Hepatocyte (in vitro differentiated cells): Measurements from ENCODE around the gene ARID1A. TPM values are rescaled to one million over a fixed set of nuclear protein-coding genes. Genes with fewer than 3 reads are reported as not detected.
A peak's percentile ranks its signal among the peaks of the same experiment; 100 is the strongest.

Experiments
- DNase-seq: peaks from one replicate; pipeline ENCODE4 v3.0.0-alpha.2; 2016; ENCODE audit warnings: low spot score
- H2AFZ ChIP-seq: fragments of 200-600 bp; sonication (generic); 2 replicates; pipeline ENCODE4 v1.6.0; 2016; ENCODE audit warnings: antibody characterized with exemption, mild to moderate bottlenecking
- H3K27ac ChIP-seq: fragments of 200-600 bp; sonication (generic); 2 replicates; pipeline ENCODE4 v1.5.1; 2016; ENCODE audit warnings: mild to moderate bottlenecking
- H3K27me3 ChIP-seq: fragments of 200-600 bp; sonication (generic); 2 replicates; pipeline ENCODE4 v1.6.1; 2016
- H3K36me3 ChIP-seq: fragments of 200-600 bp; sonication (generic); replicated peaks from 2 replicates; pipeline ENCODE4 v1.5.1; 2016; ENCODE audit warnings: low read depth; ENCODE audit not compliant: insufficient read depth
- H3K4me1 ChIP-seq: fragments of 200-600 bp; sonication (generic); 2 replicates; pipeline ENCODE4 v1.5.1; 2016; ENCODE audit warnings: mild to moderate bottlenecking, moderate library complexity; ENCODE audit not compliant: insufficient read depth
- H3K4me2 ChIP-seq: fragments of 200-600 bp; sonication (generic); 2 replicates; pipeline ENCODE4 v1.6.0; 2016
- H3K4me3 ChIP-seq: fragments of 200-600 bp; sonication (generic); 2 replicates; pipeline ENCODE4 v1.5.1; 2016; ENCODE audit warnings: mild to moderate bottlenecking
- H3K79me2 ChIP-seq: fragments of 200-600 bp; sonication (generic); 2 replicates; pipeline ENCODE4 v1.6.0; 2017; ENCODE audit warnings: mild to moderate bottlenecking
- H3K9me2 ChIP-seq: fragments of 200-600 bp; sonication (generic); replicated peaks from 2 replicates; pipeline ENCODE4 v1.6.0; 2017; ENCODE audit warnings: mild to moderate bottlenecking; ENCODE audit not compliant: insufficient read depth
- H3K9me3 ChIP-seq: fragments of 200-600 bp; sonication (generic); 2 replicates; pipeline ENCODE4 v1.5.1; 2016; ENCODE audit warnings: low read depth, mild to moderate bottlenecking
- H4K20me1 ChIP-seq: fragments of 200-600 bp; sonication (generic); 2 replicates; pipeline ENCODE4 v1.6.0; 2016; ENCODE audit warnings: mild to moderate bottlenecking; ENCODE audit not compliant: insufficient read depth, poor library complexity, severe bottlenecking
- EZH2 ChIP-seq: fragments of 200-600 bp; sonication (generic); IDR thresholded peaks from 2 replicates; pipeline ENCODE4 v1.6.1; 2016; ENCODE audit warnings: antibody characterized with exemption, mild to moderate bottlenecking, borderline replicate concordance
- EZH2phosphoT487 ChIP-seq: fragments of 200-600 bp; sonication (generic); IDR thresholded peaks from one replicate; pipeline ENCODE4 v1.6.1; 2018; ENCODE audit warnings: antibody characterized with exemption, mild to moderate bottlenecking, low read depth, moderate library complexity; ENCODE audit not compliant: unreplicated experiment, severe bottlenecking
- WGBS: methylation state at CpG from one replicate; pipeline ENCODE4 v1.1.6; 2016; ENCODE audit warnings: low lambda C conversion rate; ENCODE audit errors: missing lambda C conversion rate; 5-methylcytosine and 5-hydroxymethylcytosine counted together
- polyA plus RNA-seq: library from polyadenylated mRNA; unstranded; fragments of >200 nt; fragmentation: Nextera tagmentation; extraction: Ambion mirVana; gene quantifications from 2 replicates; pipeline ENCODE4 v1.2.1, GENCODE V29; 2016
- total RNA-seq: library from RNA; depleted of rRNA; stranded (reverse); fragments of >200 nt; gene quantifications from 2 replicates; pipeline ENCODE4 v1.2.3, GENCODE V29; 2014
- TF ChIP-seq, protein P1 (sequence below): fragments of 200-600 bp; sonication (generic); IDR thresholded peaks from 2 replicates; pipeline ENCODE4 v1.5.1; 2016; ENCODE audit warnings: antibody characterized with exemption, mild to moderate bottlenecking; ENCODE audit not compliant: poor library complexity

The ARID1A gene
- total and polyA plus RNA-seq, 2 experiments from 2014 or later, result 27.9 to 35.8 TPM

DNA sequence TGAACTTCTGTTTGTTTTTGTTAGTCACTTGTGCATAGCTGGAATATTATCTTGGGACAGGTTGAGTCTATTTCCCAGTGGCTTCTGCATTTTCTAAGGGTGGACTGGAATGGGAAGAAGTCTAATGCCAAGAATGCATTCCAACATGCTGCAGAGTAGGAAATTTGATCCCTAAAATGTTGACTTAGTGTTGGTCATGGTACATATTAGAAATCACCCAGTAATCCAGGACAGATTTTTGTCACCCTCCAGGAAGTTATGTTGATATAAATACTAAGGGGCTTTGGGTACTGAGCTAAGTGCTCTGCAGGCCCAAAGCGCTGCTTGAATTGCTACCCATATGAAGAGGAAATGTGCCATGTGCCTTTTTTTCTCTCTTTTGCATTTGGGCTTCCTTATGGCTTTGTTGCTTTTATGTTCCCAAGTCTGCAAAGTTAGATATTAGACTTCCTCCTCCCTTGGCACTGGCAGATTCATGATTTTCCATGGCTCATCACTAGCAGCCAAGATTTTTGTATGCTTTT, 10.0 kb downstream of the ARID1A start:
- no peaks in the 10 kb centered on the region for H3K27me3 ChIP-seq
- 50% methylated on average over 1 of the region's 1 CpG for WGBS
- peaks cover 49% of the 10 kb centered on the region for H3K4me1 ChIP-seq
- peak overlapping the region; percentile 46 for H3K27ac ChIP-seq
- peak overlapping the region; percentile 55 for H3K4me2 ChIP-seq
- H4K20me1 ChIP-seq, result peaks cover 97% of the 10 kb centered on the region
- peaks cover 100% of the 10 kb centered on the region for H3K79me2 ChIP-seq
- no peaks in the 10 kb centered on the region for H3K9me2 ChIP-seq
- H3K9me3 ChIP-seq, result no peaks in the 10 kb centered on the region
- no peak for TF ChIP-seq EZH2phosphoT487
- TF ChIP-seq EZH2, result no peak
- TF ChIP-seq, protein P1, sequence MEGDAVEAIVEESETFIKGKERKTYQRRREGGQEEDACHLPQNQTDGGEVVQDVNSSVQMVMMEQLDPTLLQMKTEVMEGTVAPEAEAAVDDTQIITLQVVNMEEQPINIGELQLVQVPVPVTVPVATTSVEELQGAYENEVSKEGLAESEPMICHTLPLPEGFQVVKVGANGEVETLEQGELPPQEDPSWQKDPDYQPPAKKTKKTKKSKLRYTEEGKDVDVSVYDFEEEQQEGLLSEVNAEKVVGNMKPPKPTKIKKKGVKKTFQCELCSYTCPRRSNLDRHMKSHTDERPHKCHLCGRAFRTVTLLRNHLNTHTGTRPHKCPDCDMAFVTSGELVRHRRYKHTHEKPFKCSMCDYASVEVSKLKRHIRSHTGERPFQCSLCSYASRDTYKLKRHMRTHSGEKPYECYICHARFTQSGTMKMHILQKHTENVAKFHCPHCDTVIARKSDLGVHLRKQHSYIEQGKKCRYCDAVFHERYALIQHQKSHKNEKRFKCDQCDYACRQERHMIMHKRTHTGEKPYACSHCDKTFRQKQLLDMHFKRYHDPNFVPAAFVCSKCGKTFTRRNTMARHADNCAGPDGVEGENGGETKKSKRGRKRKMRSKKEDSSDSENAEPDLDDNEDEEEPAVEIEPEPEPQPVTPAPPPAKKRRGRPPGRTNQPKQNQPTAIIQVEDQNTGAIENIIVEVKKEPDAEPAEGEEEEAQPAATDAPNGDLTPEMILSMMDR, result no peak
- H3K4me3 ChIP-seq, result no peak overlapping the region
- no peak overlapping the region for H2AFZ ChIP-seq
- H3K36me3 ChIP-seq, result no peaks in the 10 kb centered on the region
- DNase-seq, result no peak

DNA sequence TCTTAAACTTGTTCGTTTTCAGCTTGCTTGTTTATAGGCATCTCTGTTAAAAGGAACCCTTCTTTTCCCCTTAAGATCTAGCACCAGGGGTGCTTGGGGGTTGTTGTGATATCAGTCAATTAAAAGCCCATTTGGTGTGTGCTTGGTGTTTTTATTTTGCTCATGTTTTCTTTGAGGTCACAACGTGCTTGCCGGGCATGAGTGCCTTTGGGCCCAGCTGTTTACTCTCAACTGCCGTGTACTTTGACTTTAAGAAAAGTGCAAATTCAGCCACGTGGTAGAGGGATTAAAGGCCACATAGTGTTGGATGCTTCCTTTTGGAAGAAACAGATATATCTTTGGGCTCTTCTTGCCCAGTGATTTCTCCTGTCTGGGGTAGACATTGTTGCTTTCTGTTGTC, 10.5 kb downstream of the ARID1A start:
- Histone ChIP-seq H2AFZ (no peak overlapping the region), H3K27me3 (no peaks in the 10 kb centered on the region), H3K36me3 (no peaks in the 10 kb centered on the region), H3K79me2 (peaks cover 100% of the 10 kb centered on the region), H3K9me3 (no peaks in the 10 kb centered on the region), H3K27ac (peak overlapping the region; percentile 46), H3K4me3 (no peak overlapping the region), H3K9me2 (no peaks in the 10 kb centered on the region), H3K4me2 (peak overlapping the region; percentile 55), H4K20me1 (peaks cover 97% of the 10 kb centered on the region), H3K4me1 (peaks cover 45% of the 10 kb centered on the region)
- TF ChIP-seq, protein P1, result no peak
- TF ChIP-seq EZH2 (no peak), EZH2phosphoT487 (no peak)
- 11% methylated on average over 5 of the region's 5 CpGs for WGBS
- peak; percentile 40 for DNase-seq

DNA sequence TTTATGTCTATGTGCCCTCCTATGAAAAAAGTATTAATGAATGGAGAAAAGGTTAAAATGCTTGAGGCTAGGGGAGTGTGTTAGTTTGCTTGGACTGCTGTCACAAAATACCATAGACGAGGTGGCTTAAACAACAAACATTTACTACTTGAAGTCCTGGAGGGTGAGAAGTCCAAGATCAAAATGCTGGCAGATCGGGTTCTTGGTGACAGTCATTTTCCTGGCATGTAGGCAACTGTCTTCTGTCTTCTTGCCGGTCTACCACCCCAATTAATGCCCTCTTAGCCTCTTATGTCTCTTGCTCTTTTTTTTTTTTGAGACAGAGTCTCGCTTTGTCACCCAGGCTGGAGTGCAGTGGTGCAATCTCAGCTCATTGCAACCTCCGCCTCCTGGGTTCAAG, 15.0 kb downstream of the ARID1A start:
- 90% methylated on average over 5 of the region's 5 CpGs for whole genome bisulfite sequencing
- H3K4me1 ChIP-seq, result peaks cover 17% of the 10 kb centered on the region
- H3K27ac ChIP-seq, result no peak overlapping the region
- TF ChIP-seq EZH2phosphoT487, result no peak
- no peaks in the 10 kb centered on the region for H3K36me3 ChIP-seq
- H4K20me1 ChIP-seq, result peaks cover 97% of the 10 kb centered on the region
- H3K9me2 ChIP-seq, result no peaks in the 10 kb centered on the region
- H3K4me2 ChIP-seq, result no peak overlapping the region
- peaks cover 100% of the 10 kb centered on the region for H3K79me2 ChIP-seq
- no peaks in the 10 kb centered on the region for H3K9me3 ChIP-seq
- H3K27me3 ChIP-seq, result no peaks in the 10 kb centered on the region
- no peak overlapping the region for H2AFZ ChIP-seq
- no peak overlapping the region for H3K4me3 ChIP-seq
- no peak for DNase-seq

DNA sequence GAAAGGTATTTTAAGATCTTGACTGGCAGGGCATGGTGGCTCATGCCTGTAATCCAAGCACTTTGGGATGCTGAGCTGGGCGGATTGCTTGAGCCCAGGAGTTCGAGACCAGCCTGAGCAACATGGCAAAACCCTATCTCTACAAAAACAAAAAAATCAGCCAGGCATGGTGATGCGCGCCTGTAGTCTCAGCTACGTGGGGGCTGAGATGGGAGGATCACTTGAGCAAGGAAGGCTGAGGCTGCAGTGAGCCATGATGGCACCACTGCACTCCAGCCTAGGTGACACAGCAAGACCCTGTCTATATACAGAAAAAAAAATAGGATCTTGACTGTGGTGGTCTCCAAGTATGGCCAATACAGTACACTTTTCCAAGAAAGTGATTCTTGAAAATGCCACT, 16.0 kb downstream of the ARID1A start:
- H3K27ac ChIP-seq, result no peak overlapping the region
- H3K4me2 ChIP-seq, result no peak overlapping the region
- no peak for DNase-seq
- 96% methylated on average over 5 of the region's 5 CpGs for WGBS
- H3K79me2 ChIP-seq, result peaks cover 100% of the 10 kb centered on the region
- H3K9me3 ChIP-seq, result no peaks in the 10 kb centered on the region
- no peak overlapping the region for H2AFZ ChIP-seq
- TF ChIP-seq EZH2phosphoT487 (no peak), EZH2 (no peak)
- TF ChIP-seq, protein P1, result no peak
- H3K9me2 ChIP-seq, result no peaks in the 10 kb centered on the region
- peaks cover 97% of the 10 kb centered on the region for H4K20me1 ChIP-seq
- no peaks in the 10 kb centered on the region for H3K36me3 ChIP-seq
- no peaks in the 10 kb centered on the region for H3K27me3 ChIP-seq
- no peak overlapping the region for H3K4me3 ChIP-seq
- H3K4me1 ChIP-seq, result peaks cover 14% of the 10 kb centered on the region
